RWPE2 (cell line): ENCODE data around the gene PGAM5.
A peak's percentile ranks its signal among the peaks of the same experiment; 100 is the strongest.

ENCODE experiments used
- ATAC-seq: fragments of 200-7000 bp; cut with Tn5 transposase; 3 replicates; pipeline ENCODE4 v1.9.1; 2021; ENCODE audit warnings: low read depth
- DNase-seq: peaks from one replicate; pipeline ENCODE4 v3.0.0-alpha.2; 2020; ENCODE audit warnings: low spot score
- H3K27ac ChIP-seq: fragments of 450-650 bp; 2 replicates; pipeline ENCODE4 v1.5.1; 2017; ENCODE audit warnings: mild to moderate bottlenecking; ENCODE audit not compliant: poor library complexity, severe bottlenecking
- H3K27me3 ChIP-seq: fragments of 250-450 bp; sonication (Bioruptor Pico); 2 replicates; pipeline ENCODE4 v1.5.1; 2021; ENCODE audit warnings: mild to moderate bottlenecking, moderate library complexity; ENCODE audit not compliant: insufficient read depth, poor library complexity, severe bottlenecking
- H3K36me3 ChIP-seq: fragments of 250-450 bp; sonication (Bioruptor Pico); 2 replicates; pipeline ENCODE4 v1.5.1; 2020; ENCODE audit warnings: low read depth, mild to moderate bottlenecking, moderate library complexity
- H3K4me1 ChIP-seq: fragments of 250-450 bp; sonication (Bioruptor Pico); 2 replicates; pipeline ENCODE4 v1.5.1; 2021; ENCODE audit warnings: mild to moderate bottlenecking, moderate library complexity; ENCODE audit not compliant: insufficient read depth, poor library complexity, severe bottlenecking
- H3K4me3 ChIP-seq: fragments of 250-450 bp; sonication (Bioruptor Pico); 2 replicates; pipeline ENCODE4 v1.5.1; 2021; ENCODE audit warnings: mild to moderate bottlenecking, moderate library complexity; ENCODE audit not compliant: severe bottlenecking
- H3K9me3 ChIP-seq: fragments of 250-450 bp; sonication (Bioruptor Pico); 2 replicates; pipeline ENCODE4 v1.5.1; 2021; ENCODE audit warnings: mild to moderate bottlenecking, moderate library complexity; ENCODE audit not compliant: severe bottlenecking
- CTCF ChIP-seq: fragments of 450-650 bp; IDR thresholded peaks from one replicate; pipeline ENCODE4 v1.5.1; 2017; ENCODE audit warnings: mild to moderate bottlenecking, moderate library complexity; ENCODE audit not compliant: poor library complexity, severe bottlenecking

The PGAM5 gene

DNA sequence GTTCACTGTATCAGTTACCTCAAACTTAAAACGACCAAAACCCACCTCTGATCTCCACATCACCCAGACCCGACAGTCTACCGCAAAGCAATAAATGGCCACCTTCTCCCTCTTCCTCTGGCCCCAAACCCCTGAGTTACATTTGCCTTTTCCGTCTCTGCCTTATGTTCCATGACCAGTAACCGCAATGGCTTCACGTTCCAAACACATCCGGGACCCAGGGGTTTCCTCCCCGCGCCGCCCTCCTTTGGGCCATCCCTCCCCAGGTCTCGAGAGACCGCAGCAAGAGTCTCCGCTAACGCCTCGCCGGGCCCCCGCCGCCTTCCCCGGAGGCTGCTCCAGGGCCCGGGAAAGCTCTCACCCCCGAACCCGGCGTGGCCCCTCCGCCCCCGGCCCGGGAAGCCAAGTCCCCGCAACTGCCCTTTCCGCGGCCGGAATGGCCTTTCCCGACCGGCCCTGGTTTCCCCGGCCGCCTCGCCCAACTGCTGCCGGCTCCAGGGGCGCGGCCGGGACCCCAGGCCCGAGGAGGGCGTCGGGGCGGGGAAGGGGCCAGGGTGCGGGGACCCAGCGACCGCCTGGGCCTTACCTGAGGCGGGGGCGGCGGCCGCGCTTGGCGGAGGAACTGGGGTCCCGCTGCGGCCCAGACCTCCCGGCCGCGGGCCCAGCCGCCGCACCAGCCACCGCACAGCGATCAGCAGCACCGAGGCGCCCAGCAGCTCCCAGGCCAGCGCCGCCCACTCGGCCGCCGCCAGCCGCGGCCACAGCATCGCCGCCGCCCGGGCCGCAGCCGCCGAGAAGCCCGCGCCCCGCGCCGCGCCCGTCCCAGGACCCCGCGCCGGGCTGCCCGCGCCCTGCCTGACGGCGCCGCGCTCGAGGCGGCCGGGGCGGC lies 50.6 kb downstream of the PGAM5 start, which contains the start of gene ANKLE2:
Gene ANKLE2 (minus strand): TSS at position 801 of the 889 bp plus-strand sequence. CDS start 34 bp downstream, at position 767.
- Histone ChIP-seq H3K4me3 (peak within 1 kb of the TSS; percentile 99), H3K27ac (peak within 1 kb of the TSS; percentile 99), H3K36me3 (peaks cover 38% of the 10 kb centered on the region), H3K9me3 (no peaks in the 10 kb centered on the region), H3K4me1 (peaks cover 7% of the 10 kb centered on the region), H3K27me3 (no peaks in the 10 kb centered on the region)
- ATAC-seq, result peak; percentile 23; the same call in 2 of the 3 replicates
- DNase-seq, result peak; percentile 68
- TF ChIP-seq CTCF, result no peak

DNA sequence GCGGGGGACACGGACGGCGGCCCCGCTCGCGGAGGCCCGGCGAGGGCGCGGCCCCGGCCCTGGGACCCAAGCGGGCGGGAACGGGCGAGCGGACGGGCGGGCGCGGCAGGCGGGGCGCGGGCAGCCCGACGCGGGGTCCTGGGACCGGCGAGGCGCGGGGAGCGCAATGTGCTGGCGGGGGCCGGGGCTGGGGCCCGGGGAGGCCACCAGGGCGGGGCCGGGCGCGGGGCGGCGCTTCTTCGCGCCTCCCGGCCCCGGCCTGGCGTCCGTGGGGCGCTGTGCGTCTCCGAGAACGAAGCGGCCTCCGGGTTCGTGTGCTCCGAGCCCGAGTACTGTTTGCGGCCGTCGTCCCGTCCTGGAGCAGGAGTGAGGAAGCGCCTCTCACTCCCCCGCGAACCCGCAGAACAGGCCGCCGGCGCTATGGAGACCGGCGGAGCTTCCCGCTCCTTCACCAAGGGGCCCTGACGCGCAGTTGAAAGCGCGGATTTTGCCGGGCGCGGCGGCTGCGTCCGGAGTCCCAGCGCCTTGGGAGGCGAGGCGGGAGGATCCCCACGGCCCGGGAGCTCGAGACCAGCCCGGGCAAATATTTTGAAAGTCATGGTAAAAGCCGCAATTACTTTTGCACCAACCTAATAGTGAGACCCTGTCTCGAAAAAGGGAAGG lies 51.4 kb downstream of the PGAM5 start:
- Histone ChIP-seq H3K9me3 (no peaks in the 10 kb centered on the region), H3K4me3 (peak overlapping the region; percentile 99), H3K36me3 (peaks cover 30% of the 10 kb centered on the region), H3K27me3 (no peaks in the 10 kb centered on the region), H3K27ac (peak overlapping the region; percentile 99), H3K4me1 (peaks cover 7% of the 10 kb centered on the region)
- ATAC-seq (peak; percentile 77), DNase-seq (peak; percentile 86)
- peak; percentile 21 for TF ChIP-seq CTCF

DNA sequence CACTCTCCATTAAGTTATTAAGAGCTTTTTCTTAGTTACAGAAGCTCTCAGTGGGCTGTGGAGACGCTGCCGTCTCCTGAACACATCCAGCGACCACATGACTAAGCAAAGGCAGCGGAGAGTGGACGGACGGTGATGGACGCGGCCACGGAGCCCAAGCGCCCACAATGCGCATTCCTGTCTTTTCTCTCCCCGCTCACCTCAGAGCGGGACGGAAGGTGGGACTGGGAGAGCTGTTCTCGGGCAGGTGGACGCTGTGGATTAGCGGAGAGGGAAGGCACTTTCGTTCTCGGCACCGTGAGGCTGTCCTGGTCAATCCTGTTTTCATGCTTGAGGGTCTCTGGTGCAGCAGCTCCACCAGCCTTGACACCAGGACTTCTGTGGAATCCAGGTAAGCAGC lies 53.6 kb downstream of the PGAM5 start:
- H3K4me3 ChIP-seq, result no peak overlapping the region
- H3K27ac ChIP-seq, result no peak overlapping the region
- no peaks in the 10 kb centered on the region for H3K9me3 ChIP-seq
- H3K27me3 ChIP-seq, result no peaks in the 10 kb centered on the region
- ATAC-seq (no peak), DNase-seq (no peak)
- TF ChIP-seq CTCF, result no peak
- H3K4me1 ChIP-seq, result peaks cover 6% of the 10 kb centered on the region
- peaks cover 16% of the 10 kb centered on the region for H3K36me3 ChIP-seq

GRCh38 chr12:132765361-132765760 lies 54.7 kb downstream of the PGAM5 start:
- no peaks in the 10 kb centered on the region for H3K27me3 ChIP-seq
- H3K36me3 ChIP-seq, result peaks cover 8% of the 10 kb centered on the region
- TF ChIP-seq CTCF, result no peak
- DNase-seq, result no peak
- ATAC-seq, result no peak
- no peak overlapping the region for H3K4me3 ChIP-seq
- no peak overlapping the region for H3K27ac ChIP-seq
- no peaks in the 10 kb centered on the region for H3K9me3 ChIP-seq
- H3K4me1 ChIP-seq, result no peaks in the 10 kb centered on the region
